ENCODE measurements around the gene ARG2.
A peak's percentile ranks its signal among the peaks of the same experiment; 100 is the strongest.
"Not testable (repeated sequence)": the region's sequence is repeated elsewhere in the genome, so short reads cannot be mapped to it uniquely, and the experiment has no call there.

ARG2 gene

DNA sequence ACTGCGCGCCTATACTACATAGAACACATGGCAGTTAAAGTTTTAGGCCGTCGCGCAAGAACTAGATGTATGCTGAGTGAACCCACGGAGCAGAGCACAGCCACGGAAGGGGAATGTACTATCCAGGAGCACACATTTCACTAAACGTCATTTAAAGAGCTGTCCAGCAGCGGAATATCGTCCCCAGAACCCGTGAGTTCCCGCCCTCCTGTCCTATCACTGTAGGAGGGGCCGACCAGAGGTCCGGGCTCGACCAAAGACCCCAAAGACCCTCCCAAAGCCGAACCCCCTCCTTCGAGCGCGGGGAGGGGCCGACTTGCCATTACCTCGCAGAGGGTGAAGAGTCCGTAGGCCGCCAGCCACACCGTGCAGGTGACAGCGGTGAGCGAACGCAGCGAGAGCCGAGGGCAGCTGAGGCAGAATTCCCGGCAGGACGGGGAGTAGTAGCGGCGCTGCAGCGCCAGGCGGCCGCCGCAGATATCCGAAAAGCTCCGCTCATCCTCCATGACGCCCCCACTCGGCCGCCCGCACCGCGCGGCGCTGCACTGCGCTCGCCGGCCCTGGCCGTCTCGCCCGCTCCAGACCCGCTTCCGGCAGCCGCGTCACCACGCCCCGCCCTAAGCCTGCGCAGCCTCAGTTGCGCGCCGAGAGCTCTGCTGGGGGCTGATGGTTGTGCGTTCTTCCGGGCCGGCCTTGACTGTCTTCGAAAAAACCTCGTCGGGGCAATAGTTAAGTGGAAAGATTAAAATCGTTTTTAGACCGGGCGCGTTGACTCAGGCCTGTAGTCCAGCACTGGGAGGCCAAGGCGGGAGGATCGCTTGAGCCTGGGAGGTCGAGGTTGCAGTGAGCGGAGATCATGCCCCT lies 19.8 kb upstream of the ARG2 start, which contains the start of gene PIGH:
Gene PIGH (minus strand): TSS at position 571 of the 864 bp plus-strand sequence. CDS start 65 bp downstream, at position 506.
- peak; percentile 99 for ATAC-seq
- no peak for TF ChIP-seq ZNF8 (CRISPR knock-in tag; IDR thresholded peaks at IDR 0.05)
- TF ChIP-seq ZNF565 (CRISPR knock-in tag; conservative IDR thresholded peaks at IDR 0.05; ENCODE audit: low read depth): peak; percentile 17; the same call in 1 of the 2 replicates

- not testable (repeated sequence) for ATAC-seq
Observed at GRCh38 chr14:67600562-67600974, 19.2 kb upstream of the ARG2 start.

GRCh38 chr14:67602076-67602475 lies 17.6 kb upstream of the ARG2 start:
- no peak for TF ChIP-seq GLIS3 (CRISPR knock-in tag; IDR thresholded peaks at IDR 0.05)
- no peak for TF ChIP-seq TCF4 (CRISPR knock-in tag; IDR thresholded peaks at IDR 0.05; ENCODE audit: borderline replicate concordance)
- TF ChIP-seq PATZ1 (CRISPR knock-in tag; IDR thresholded peaks at IDR 0.05; ENCODE audit: borderline replicate concordance): no peak
- TF ChIP-seq, protein P1, sequence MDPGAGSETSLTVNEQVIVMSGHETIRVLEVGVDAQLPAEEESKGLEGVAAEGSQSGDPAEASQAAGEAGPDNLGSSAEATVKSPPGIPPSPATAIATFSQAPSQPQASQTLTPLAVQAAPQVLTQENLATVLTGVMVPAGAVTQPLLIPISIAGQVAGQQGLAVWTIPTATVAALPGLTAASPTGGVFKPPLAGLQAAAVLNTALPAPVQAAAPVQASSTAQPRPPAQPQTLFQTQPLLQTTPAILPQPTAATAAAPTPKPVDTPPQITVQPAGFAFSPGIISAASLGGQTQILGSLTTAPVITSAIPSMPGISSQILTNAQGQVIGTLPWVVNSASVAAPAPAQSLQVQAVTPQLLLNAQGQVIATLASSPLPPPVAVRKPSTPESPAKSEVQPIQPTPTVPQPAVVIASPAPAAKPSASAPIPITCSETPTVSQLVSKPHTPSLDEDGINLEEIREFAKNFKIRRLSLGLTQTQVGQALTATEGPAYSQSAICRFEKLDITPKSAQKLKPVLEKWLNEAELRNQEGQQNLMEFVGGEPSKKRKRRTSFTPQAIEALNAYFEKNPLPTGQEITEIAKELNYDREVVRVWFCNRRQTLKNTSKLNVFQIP (CRISPR knock-in tag; IDR thresholded peaks at IDR 0.05; ENCODE audit: borderline replicate concordance, low read depth): no peak
- no peak for TF ChIP-seq ZNF565 (CRISPR knock-in tag; conservative IDR thresholded peaks at IDR 0.05; ENCODE audit: low read depth)
- TF ChIP-seq, protein P2, sequence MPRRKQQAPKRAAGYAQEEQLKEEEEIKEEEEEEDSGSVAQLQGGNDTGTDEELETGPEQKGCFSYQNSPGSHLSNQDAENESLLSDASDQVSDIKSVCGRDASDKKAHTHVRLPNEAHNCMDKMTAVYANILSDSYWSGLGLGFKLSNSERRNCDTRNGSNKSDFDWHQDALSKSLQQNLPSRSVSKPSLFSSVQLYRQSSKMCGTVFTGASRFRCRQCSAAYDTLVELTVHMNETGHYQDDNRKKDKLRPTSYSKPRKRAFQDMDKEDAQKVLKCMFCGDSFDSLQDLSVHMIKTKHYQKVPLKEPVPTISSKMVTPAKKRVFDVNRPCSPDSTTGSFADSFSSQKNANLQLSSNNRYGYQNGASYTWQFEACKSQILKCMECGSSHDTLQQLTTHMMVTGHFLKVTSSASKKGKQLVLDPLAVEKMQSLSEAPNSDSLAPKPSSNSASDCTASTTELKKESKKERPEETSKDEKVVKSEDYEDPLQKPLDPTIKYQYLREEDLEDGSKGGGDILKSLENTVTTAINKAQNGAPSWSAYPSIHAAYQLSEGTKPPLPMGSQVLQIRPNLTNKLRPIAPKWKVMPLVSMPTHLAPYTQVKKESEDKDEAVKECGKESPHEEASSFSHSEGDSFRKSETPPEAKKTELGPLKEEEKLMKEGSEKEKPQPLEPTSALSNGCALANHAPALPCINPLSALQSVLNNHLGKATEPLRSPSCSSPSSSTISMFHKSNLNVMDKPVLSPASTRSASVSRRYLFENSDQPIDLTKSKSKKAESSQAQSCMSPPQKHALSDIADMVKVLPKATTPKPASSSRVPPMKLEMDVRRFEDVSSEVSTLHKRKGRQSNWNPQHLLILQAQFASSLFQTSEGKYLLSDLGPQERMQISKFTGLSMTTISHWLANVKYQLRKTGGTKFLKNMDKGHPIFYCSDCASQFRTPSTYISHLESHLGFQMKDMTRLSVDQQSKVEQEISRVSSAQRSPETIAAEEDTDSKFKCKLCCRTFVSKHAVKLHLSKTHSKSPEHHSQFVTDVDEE (CRISPR knock-in tag; IDR thresholded peaks at IDR 0.05): no peak
- no peak for TF ChIP-seq ARNTL (CRISPR knock-in tag; IDR thresholded peaks at IDR 0.05; ENCODE audit: borderline replicate concordance, low read depth)
- no peak for TF ChIP-seq ISL1 (CRISPR knock-in tag; IDR thresholded peaks at IDR 0.05)
- no peak for TF ChIP-seq PPARA (CRISPR knock-in tag; IDR thresholded peaks at IDR 0.05; ENCODE audit: borderline replicate concordance)
- no peak for TF ChIP-seq CREB5 (CRISPR knock-in tag; IDR thresholded peaks at IDR 0.05; ENCODE audit: low read depth)
- TF ChIP-seq TOX (CRISPR knock-in tag; IDR thresholded peaks at IDR 0.05; ENCODE audit: borderline replicate concordance): no peak
- no peak for TF ChIP-seq OSR1 (CRISPR knock-in tag; IDR thresholded peaks at IDR 0.05)
- no peak for TF ChIP-seq ZFP30 (CRISPR knock-in tag; IDR thresholded peaks at IDR 0.05)
- no peak for ATAC-seq

DNA sequence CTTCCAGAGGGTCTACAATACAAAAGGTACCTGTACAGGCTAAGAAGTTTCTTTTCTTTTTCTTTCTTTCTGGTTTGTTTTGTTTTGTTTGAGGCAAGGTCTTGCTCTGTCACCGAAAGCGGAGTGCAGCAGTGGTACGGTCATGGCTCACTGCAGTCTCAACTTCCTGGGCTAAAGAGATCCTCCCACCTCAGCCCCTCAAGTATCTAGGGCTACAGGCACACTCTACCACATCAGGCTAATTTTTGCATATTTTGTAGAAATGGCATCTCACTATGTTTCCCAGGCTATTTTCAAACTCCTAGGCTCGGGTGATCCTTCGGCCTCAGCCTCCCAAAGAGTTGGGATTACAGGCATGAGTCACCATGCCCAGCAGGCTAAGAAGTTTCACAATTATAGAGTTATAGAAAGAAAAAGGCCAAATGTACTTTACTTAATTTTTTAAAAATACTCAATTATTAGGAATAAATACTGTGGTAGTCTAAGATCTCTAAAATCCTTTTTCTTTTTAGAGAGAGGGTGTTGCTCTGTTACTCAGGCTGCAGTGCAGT lies 16.6 kb upstream of the ARG2 start:
- no peak for ATAC-seq
- TF ChIP-seq ESRRG (CRISPR knock-in tag; IDR thresholded peaks at IDR 0.05): no peak
- no peak for TF ChIP-seq ARNTL (CRISPR knock-in tag; IDR thresholded peaks at IDR 0.05; ENCODE audit: borderline replicate concordance, low read depth)
- no peak for TF ChIP-seq CSRNP3 (CRISPR knock-in tag; IDR thresholded peaks at IDR 0.05)
- no peak for TF ChIP-seq ZNF70 (CRISPR knock-in tag; IDR thresholded peaks at IDR 0.05)
- no peak for TF ChIP-seq ZFP30 (CRISPR knock-in tag; IDR thresholded peaks at IDR 0.05)
- TF ChIP-seq, protein P2 (CRISPR knock-in tag; IDR thresholded peaks at IDR 0.05): no peak
- no peak for TF ChIP-seq ZC3H10 (CRISPR knock-in tag; IDR thresholded peaks at IDR 0.05)
- no peak for TF ChIP-seq BACH2 (CRISPR knock-in tag; IDR thresholded peaks at IDR 0.05; ENCODE audit: borderline replicate concordance)
- no peak for TF ChIP-seq ISL1 (CRISPR knock-in tag; IDR thresholded peaks at IDR 0.05)
- TF ChIP-seq PPARA (CRISPR knock-in tag; IDR thresholded peaks at IDR 0.05; ENCODE audit: borderline replicate concordance): no peak
- TF ChIP-seq CSDC2 (CRISPR knock-in tag; IDR thresholded peaks at IDR 0.05): no peak
- no peak for TF ChIP-seq TOX (CRISPR knock-in tag; IDR thresholded peaks at IDR 0.05; ENCODE audit: borderline replicate concordance)
